Iris pigment epithelial cell (primary cell): ENCODE results near the gene PPIA.
A peak's percentile ranks its signal among the peaks of the same experiment; 100 is the strongest.
"Not testable (repeated sequence)": the region's sequence is repeated elsewhere in the genome, so short reads cannot be mapped to it uniquely, and the experiment has no call there.

Source experiments
- DNase-seq: peaks from one replicate; pipeline ENCODE4 v3.0.0-alpha.2; 2011; ENCODE audit warnings: low read depth

PPIA gene

GRCh38 chr7:44764081-44764480 is 32.4 kb upstream of the PPIA start:
- DNase-seq, result no peak

GRCh38 chr7:44764665-44765578 is 31.6 kb upstream of the PPIA start:
- DNase-seq, result no peak

GRCh38 chr7:44765579-44766415 is 30.7 kb upstream of the PPIA start:
- DNase-seq, result no peak

- DNase-seq, result no peak
Measured at GRCh38 chr7:44766416-44766801, 30.1 kb upstream of the PPIA start.

GRCh38 chr7:44767134-44767911 is 29.2 kb upstream of the PPIA start:
- no peak for DNase-seq

- peak; percentile 75 for DNase-seq
Measured at GRCh38 chr7:44767912-44768627, 28.4 kb upstream of the PPIA start.

- DNase-seq, result no peak
Measured at GRCh38 chr7:44768628-44769371, 27.7 kb upstream of the PPIA start.

GRCh38 chr7:44769376-44769775 is 27.1 kb upstream of the PPIA start:
- no peak for DNase-seq

GRCh38 chr7:44769776-44770294 is 26.6 kb upstream of the PPIA start:
- peak; percentile 64 for DNase-seq

- no peak for DNase-seq
Measured at GRCh38 chr7:44771358-44771757, 25.1 kb upstream of the PPIA start.

GRCh38 chr7:44772440-44772839 is 24.0 kb upstream of the PPIA start:
- DNase-seq, result no peak

GRCh38 chr7:44772867-44773266 is 23.6 kb upstream of the PPIA start:
- no peak for DNase-seq

GRCh38 chr7:44774486-44774885 is 22.0 kb upstream of the PPIA start:
- DNase-seq, result not testable (repeated sequence)

GRCh38 chr7:44775383-44776107 is 20.9 kb upstream of the PPIA start:
- DNase-seq, result no peak

GRCh38 chr7:44776211-44776610 is 20.3 kb upstream of the PPIA start:
- DNase-seq, result no peak

GRCh38 chr7:44782460-44782859 is 14.0 kb upstream of the PPIA start:
- DNase-seq, result no peak

GRCh38 chr7:44783407-44783806 is 13.1 kb upstream of the PPIA start:
- no peak for DNase-seq

- no peak for DNase-seq
Measured at GRCh38 chr7:44784364-44784763, 12.1 kb upstream of the PPIA start.

- not testable (repeated sequence) for DNase-seq
Measured at GRCh38 chr7:44785218-44785617, 11.3 kb upstream of the PPIA start.

GRCh38 chr7:44787041-44787440 is 9.4 kb upstream of the PPIA start:
- DNase-seq, result no peak
